A549 treated with GW870086 at 1 μM for 4 hours (cell line): ENCODE measurements around the gene FOXO3. TPM values are rescaled to one million over a fixed set of nuclear protein-coding genes. Genes with fewer than 3 reads are reported as not detected.

Experiments
- total RNA-seq: library from RNA; stranded (reverse); fragments of 200-300 nt; extraction: Qiagen RNA extraction; gene quantifications from 5 replicates; pipeline ENCODE4 v1.2.3, GENCODE V29; 2022; ENCODE audit warnings: low read depth

FOXO3 gene
- 5.4 to 7.7 TPM (median 7.4 TPM) in 5 replicates for total RNA-seq

DNA sequence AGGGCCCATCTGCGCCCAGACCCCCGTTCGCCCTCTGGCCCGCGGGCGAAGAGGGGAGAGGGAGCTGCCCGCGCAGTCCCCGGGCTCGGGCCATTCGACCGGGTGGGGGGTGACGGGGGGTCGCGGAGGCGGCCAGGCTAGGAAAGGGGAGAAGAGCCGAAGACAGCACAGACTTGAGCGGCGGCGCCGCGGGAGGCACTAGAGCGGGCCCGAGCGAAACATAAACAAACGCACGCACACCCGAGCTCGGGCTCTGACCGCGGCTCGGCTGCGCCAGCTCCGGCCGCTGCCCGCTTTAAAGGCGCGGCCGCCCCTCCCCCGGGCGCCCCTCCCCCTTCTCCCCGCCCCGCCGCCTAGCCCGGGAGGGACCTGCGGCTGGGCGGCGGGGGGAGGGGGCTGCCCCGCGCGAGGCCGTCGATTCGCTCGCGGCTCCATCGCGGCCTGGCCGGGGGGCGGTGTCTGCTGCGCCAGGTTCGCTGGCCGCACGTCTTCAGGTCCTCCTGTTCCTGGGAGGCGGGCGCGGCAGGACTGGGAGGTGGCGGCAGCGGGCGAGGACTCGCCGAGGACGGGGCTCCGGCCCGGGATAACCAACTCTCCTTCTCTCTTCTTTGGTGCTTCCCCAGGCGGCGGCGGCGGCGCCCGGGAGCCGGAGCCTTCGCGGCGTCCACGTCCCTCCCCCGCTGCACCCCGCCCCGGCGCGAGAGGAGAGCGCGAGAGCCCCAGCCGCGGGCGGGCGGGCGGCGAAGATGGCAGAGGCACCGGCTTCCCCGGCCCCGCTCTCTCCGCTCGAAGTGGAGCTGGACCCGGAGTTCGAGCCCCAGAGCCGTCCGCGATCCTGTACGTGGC is at the start of gene FOXO3:
Gene FOXO3 (plus strand): TSS at position 455 of the 846 bp plus-strand sequence. CDS start 292 bp downstream, at position 747.

